G401 (cell line): Measurements from ENCODE around the gene ZNF790. TPM values are rescaled to one million over a fixed set of nuclear protein-coding genes. Genes with fewer than 3 reads are reported as not detected.

Source experiments
- DNase-seq: peaks from one replicate; pipeline ENCODE4 v3.0.0-alpha.2; 2015; ENCODE audit warnings: low spot score
- in situ Hi-C: cut with HindIII; loops from 2 replicates; pipeline ENCODE4 v1.10.0; 2016; ENCODE audit warnings: low sequenced_read_pairs, mixed read lengths
- total RNA-seq: library from RNA; depleted of rRNA; stranded (reverse); fragments of >200 nt; shearing (Covaris generic); gene quantifications from 2 replicates; pipeline ENCODE4 v1.2.3, GENCODE V29; 2014; rRNA removed

ZNF790 gene
- total RNA-seq, 1 experiment from 2014 or later: 2.1 TPM

DNA sequence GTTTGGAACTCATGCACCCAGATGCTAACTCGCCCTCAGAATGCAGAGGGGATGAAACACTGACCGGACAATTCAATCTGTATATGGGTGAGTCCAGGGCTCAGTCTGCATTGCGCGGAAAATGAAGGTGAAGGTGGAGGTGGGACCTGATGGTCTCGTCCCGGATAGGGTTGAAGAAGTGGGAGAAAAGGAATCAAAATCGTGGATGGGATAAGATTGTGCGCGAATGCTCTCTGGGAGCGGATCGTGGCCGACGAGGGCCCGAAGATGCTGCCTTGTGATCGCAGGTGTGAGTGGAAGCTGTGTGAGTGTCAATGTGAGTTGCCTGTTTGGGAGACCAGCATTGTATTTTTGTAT lies 65.0 kb downstream of the ZNF790 start:
- no peak for DNase-seq
- in situ Hi-C loops: no loop called here

DNA sequence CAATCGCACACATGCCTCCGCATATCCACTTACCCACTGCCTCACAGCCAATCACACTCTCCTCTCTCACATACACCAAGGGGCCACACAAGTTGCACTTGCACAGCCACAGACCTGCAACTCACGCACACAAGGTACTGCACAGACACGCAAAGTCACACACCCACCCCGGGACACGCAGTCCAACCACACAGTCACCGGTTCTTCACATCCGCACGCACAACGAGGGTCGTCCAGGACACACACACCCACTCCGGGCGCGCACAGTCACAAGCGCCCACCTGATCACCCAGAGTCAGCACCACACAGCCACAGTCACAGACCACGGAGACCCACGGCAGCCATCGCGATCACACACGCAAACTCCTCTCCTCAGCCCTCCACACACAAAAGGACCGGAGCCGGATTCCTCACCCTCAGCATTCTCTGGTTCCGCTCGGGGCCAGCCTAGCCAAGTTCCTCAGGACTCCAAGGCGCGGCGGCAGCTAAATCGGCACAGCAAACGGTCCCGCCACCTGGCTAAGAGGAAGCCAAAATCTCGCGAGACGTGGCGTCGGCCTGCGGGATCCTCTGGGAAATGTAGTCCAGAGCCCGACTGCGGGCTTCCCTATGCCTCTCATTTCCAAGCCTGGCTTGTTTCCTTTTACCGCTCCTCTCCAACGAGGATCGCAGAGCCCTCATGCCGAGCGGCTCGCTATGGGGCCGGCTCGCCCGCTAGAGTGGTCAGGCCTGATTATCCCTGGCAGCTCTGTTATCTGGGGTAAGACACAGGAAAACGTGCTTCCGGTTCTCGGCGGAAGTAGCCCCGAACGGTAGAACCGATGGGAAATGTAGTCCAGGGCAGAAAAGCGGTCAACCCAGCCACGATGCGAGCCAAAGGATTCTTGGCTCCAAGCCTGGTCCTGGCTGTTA lies 65.6 kb downstream of the ZNF790 start, which contains the start of gene ZNF850:
ZNF850 (minus strand) TSS at position 497 of the 912 bp plus-strand sequence. CDS start 10,201 bp downstream, outside the sequence.
- in situ Hi-C loops: no loop called here
- peak; percentile 97 for DNase-seq

DNA sequence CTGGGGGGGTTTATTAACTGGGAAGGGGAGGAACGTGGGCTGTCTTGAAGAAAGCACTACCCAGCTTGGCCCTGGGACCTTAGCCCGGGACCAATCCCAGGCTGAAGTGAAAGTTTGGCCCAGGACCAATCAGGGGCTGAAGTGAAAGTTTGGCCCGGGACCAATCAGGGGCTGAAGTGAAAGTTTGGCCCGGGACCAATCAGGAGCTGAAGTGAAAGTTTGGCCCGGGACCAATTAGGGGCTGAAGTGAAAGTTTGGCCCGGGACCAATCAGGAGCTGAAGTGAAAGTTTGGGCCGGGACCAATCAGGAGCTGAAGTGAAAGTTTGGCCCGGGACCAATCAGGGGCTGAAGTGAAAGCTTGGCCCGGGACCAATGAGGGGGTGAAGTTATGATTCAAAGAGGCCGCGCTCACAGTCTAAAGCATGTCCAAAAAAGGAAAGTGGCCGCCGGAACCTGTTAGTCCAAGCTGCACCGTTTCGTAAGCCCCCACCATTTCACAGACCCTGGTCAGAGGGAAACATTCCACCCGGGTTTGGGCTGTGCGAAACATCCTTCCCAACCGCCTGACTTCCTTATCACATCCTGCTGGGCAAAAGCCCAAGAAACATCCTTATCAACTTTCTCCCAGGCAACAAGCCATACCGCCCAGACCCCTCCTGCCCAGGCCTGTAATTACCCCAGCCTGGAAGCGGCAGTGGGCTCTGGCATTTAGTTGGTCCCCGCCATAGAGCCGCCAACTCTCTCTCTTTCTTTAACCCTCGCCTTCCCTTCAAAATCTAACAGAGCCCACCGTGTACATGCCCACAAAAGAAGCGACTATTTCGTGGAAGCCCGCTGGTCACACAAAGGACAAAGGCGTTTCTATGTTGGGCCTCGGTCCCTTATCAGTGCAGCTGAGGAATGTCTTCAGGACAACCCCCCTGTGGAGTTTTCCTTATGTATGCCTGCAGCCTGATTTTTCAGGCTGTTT lies 66.6 kb downstream of the ZNF790 start:
- peak; percentile 2 for DNase-seq
- in situ Hi-C loops: no loop called here

Other genes starting within 250 kb of the ZNF790 start
- 5.7 and 16.4 TPM in 2 replicates for gene ZNF382, start 233.1 kb downstream of the ZNF790 start, total RNA-seq
- gene ZNF461, start 171.6 kb downstream of the ZNF790 start, total RNA-seq: 0.62 and 8.3 TPM in 2 replicates
- 5.9 and 8.7 TPM in 2 replicates for gene ZNF567, start 150.8 kb downstream of the ZNF790 start, total RNA-seq
- gene ZNF850, start 65.6 kb downstream of the ZNF790 start, total RNA-seq: 2.6 and 3.8 TPM in 2 replicates
- gene ZNF345, start 12.5 kb upstream of the ZNF790 start, total RNA-seq: 1.8 and 2.1 TPM in 2 replicates
- gene ZNF829, start 77.9 kb upstream of the ZNF790 start, total RNA-seq: not detected in 2 replicates
- gene ZNF568, start 77.9 kb upstream of the ZNF790 start, total RNA-seq: 0.12 and 0.14 TPM in 2 replicates
- 8.7 and 19.3 TPM in 2 replicates for gene ZNF420, start 240.0 kb upstream of the ZNF790 start, total RNA-seq